T-helper 2 cell treated with Interferon-gamma antibody and Interleukin-4, amounts not matched to agents 100 ng/mL and 5 ng/mL, for 36 hours (primary cell): ENCODE results near the gene MBD3. TPM values are rescaled to one million over a fixed set of nuclear protein-coding genes. Genes with fewer than 3 reads are reported as not detected.

ENCODE experiments used
- intact Hi-C: fragments of 100-400 bp; cut with micrococcal nuclease; formaldehyde crosslinking; loops from one replicate; pipeline ENCODE4 v1.15.1; 2023
- total RNA-seq: library from RNA; stranded (reverse); gene quantifications from 2 replicates; pipeline ENCODE4 v1.2.3, GENCODE V29; 2022

Gene MBD3
- total RNA-seq, 1 donor from 2014 or later, result 107 TPM

- intact Hi-C loops, result no loop called here
These were observed 18.1 kb downstream of the MBD3 start for GRCh38 chr19:1574354-1575136.

GRCh38 chr19:1572795-1573194 is 19.9 kb downstream of the MBD3 start:
- intact Hi-C loops, result no loop called here

GRCh38 chr19:1571358-1571757 is 21.3 kb downstream of the MBD3 start:
- intact Hi-C loops, result no loop called here

GRCh38 chr19:1570836-1571235 is 21.8 kb downstream of the MBD3 start:
- intact Hi-C loops, result no loop called here

- intact Hi-C loops, result no loop called here
These were observed 22.7 kb downstream of the MBD3 start for GRCh38 chr19:1569997-1570396.

- intact Hi-C loops, result no loop called here
These were observed 24.2 kb downstream of the MBD3 start, which contains the start of gene MEX3D for GRCh38 chr19:1568320-1569019. Gene MEX3D, minus strand, starts transcription at chr19:1568325. Its CDS starts 267 bp downstream, at chr19:1568058.

DNA sequence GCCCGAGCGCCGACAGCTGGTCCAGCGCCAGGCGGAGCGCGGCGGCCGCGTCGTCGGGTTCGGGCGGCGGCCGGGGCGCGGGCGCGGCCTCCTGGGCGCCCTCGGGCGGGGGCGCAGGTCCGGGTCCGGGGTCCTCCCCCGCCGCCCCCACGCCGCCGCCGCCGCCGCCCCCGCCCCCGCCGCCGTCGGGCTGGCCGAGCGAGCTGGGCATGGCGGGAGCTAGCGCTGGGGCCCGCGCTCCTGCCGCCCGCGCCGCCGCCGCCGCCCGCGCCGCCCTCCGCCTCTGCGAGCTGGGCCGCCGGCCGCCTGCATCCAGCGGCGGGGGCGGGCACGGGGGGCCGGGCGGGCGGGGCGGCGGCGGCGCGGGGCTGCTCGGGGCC is 24.8 kb downstream of the MBD3 start:
- intact Hi-C loops, result no loop called here

DNA sequence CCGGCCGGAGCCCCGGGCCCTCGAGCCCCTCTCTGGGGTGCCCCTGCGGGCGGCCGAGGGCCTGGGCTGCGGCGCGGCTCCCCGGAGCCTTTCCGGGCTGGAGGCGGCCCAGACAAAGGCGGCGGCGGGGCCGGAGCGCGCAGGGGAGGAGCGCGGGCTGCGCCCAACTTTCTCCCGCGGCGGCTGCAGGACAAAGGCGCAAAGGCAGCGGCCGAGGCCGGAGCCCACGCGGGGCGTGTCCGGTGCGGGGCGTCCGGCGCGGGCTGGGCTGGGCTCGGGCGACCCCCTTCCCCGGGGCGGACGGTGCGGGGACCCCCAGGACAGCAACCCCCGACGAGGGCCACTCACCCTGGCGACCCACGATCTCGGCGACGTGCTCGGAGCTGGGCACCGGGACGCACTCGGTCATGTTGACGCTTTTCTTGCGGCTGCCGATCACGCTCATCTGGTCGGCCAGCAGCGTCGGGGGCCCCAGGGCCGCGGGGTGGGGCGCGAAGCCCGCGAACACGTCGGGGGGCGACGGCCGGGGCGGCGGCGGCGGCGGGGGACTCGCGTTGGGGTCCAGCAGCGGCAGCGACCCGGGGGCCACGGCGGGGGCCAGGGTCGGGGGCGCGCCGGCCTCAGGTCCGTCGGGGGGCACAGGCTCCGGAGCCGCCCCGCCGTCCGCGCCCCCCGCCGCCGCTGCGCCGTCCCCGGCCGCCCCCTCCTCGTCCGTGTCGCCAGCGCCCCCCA is 25.4 kb downstream of the MBD3 start:
- intact Hi-C loops, result no loop called here

GRCh38 chr19:1566392-1567115 is 26.1 kb downstream of the MBD3 start:
- intact Hi-C loops, result no loop called here

DNA sequence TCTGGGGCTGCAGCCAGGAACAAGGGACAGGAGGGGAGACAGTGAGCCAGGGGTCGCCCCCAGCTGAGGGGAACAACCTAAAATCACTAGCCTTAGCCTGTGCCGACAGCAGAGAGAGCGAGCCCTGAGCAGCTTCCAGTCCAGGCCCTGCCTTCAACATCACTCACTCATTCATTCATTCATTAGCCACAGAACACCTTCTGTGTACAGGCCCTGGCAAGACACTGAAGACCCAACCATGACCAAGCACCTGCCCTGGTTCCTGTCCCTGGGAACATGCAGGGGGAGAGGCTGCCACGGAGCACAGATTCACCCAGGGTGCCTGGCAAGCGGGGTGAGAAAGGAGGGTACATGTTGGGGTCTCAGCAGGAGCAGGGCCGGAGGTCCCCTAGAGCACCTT is 29.4 kb downstream of the MBD3 start:
- intact Hi-C loops, result no loop called here

DNA sequence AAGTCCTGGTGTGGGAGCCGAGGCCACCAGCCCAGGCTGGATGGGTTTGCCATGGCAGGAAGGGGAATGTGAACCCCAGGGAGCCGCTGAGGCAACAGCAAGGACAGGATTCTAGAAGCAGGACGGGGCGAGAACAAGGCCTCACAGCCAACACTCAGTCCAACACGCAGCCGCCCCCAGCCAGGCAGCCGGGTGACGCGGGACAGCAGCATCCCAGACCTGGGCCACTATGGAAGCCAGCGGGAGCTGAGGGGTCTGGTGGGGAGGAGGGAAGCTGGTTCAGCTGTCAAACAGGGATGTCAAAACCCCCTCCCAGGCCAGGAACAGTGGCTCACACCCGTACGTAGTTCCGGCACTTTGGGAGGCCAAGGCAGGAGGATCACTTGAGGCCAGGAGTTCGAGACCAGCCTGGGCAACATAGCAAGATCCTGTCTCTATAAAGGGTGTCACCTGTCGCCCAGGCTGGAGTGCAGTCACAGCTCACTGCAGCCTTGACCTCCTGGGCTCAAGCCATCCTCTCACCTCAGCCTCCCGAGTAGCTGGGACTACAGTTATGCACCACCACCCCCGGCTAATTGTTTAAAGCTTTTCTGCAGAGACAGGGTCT is 31.3 kb downstream of the MBD3 start:
- intact Hi-C loops, result no loop called here

DNA sequence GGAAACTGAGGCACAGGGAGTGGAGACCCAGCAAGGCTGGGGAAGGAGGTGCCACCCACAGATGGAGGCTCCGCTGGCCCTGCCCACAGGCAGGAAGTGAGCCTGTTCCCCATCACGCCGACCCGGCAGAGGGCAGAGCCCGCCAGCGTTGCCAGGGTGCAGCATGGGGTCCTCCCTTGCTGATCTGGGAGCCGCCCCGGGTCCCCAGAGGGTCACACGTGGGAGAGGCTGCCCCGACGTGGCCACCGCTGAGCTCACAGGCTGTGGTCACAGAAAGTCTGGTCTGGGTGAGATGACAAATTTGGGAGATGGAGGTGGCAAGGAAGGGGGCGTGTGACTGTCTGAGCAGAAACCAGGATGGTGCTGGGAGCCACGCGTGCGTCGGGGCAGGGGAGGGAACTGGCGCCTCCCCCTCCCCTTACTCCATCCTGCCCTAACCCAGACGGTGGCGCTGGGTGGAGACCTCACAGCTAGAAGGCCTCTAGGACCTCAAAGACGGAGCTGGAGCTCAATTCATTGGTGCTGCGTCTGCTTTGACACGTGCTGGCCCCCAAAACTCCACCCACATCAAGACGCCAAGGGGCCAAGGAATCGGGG is 32.3 kb downstream of the MBD3 start:
- intact Hi-C loops, result no loop called here

DNA sequence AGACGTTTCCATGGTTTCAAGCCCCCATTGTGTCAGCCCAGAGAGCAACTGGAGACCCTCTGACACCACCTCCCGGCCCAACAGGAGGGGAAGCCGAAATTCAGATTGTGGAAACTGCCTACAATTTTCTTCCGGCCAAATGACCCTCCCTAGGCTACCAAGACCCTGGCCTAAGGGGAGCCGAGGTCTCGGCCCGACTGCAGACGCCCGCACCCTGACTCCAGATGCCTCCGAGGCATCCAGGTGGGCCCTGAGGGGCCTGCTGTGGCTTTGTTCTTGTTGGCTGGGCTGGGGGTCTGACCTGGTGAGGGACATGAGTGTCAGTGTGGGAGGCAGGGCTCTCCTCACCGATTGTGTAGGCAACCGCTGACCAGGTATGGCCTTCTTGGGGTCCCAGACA is 34.1 kb downstream of the MBD3 start:
- intact Hi-C loops, result no loop called here

- intact Hi-C loops, result no loop called here
These were observed 36.1 kb downstream of the MBD3 start for GRCh38 chr19:1556390-1557070.

- intact Hi-C loops, result no loop called here
These were observed 36.9 kb downstream of the MBD3 start for GRCh38 chr19:1555487-1556389.

GRCh38 chr19:1554968-1555367 is 37.7 kb downstream of the MBD3 start:
- intact Hi-C loops, result no loop called here

DNA sequence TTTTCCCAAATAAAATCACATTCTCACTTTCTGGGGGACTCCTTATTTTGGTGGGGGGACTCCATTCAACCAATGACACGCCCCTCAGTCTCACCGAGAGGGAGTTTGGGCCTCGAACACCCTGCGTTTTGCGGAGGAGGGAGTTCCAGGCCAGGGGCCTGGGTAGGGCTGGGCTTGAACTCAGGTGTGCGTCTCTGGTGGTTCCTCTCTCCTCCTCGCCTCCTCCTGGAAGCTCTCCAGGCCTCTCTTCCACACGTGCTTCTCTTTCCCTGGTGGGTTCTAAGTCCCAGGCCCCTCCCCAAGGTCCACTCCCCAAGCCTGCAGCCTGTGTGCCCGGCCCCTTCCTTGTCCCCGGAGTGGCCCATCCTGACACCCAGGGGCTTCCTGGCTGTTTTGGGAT is 39.2 kb downstream of the MBD3 start:
- intact Hi-C loops, result no loop called here

GRCh38 chr19:1551068-1552040 is 41.3 kb downstream of the MBD3 start:
- intact Hi-C loops, result no loop called here
